ENCODE data around the gene EVA1B.

DNA sequence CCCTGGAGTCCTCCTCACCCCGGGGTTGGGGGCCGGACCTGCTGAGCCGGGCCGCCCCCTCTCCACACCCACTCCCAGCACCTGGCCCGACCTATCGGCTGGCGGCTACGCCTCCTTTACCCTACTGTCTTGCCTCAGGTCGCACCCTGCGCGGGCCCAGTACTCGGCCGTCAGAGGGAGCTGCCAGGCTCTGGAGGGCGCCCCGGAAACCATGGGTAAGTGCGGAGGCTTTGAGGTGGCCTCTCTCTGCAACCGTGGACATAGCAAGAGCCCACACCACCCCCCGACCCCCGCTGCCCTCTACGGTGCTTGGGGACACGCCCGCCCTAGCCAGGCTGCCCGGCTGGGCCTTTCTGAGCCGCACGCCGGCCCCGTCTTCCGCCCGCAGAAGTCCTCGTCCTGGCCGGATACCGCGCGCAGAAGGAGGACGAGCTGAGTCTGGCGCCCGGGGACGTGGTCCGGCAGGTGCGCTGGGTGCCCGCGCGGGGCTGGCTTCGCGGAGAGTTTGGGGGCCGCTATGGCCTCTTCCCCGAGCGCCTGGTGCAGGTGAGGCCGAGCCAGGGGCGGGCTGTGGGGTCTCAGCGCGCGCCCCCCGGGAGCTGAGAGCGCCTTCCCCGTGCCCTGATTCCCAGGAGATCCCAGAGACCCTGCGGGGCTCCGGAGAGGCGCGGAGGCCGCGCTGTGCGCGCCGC, 17.1 kb downstream of the EVA1B start, which contains the start of gene SH3D21:
- TF ChIP-seq, protein P1, sequence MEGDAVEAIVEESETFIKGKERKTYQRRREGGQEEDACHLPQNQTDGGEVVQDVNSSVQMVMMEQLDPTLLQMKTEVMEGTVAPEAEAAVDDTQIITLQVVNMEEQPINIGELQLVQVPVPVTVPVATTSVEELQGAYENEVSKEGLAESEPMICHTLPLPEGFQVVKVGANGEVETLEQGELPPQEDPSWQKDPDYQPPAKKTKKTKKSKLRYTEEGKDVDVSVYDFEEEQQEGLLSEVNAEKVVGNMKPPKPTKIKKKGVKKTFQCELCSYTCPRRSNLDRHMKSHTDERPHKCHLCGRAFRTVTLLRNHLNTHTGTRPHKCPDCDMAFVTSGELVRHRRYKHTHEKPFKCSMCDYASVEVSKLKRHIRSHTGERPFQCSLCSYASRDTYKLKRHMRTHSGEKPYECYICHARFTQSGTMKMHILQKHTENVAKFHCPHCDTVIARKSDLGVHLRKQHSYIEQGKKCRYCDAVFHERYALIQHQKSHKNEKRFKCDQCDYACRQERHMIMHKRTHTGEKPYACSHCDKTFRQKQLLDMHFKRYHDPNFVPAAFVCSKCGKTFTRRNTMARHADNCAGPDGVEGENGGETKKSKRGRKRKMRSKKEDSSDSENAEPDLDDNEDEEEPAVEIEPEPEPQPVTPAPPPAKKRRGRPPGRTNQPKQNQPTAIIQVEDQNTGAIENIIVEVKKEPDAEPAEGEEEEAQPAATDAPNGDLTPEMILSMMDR (IDR thresholded peaks at IDR 0.05; ENCODE audit: insufficient read depth, low read length): no peak
- no peak for TF ChIP-seq POLR2AphosphoS5 (IDR thresholded peaks at IDR 0.05; ENCODE audit: low read depth)
- TF ChIP-seq, protein P2, sequence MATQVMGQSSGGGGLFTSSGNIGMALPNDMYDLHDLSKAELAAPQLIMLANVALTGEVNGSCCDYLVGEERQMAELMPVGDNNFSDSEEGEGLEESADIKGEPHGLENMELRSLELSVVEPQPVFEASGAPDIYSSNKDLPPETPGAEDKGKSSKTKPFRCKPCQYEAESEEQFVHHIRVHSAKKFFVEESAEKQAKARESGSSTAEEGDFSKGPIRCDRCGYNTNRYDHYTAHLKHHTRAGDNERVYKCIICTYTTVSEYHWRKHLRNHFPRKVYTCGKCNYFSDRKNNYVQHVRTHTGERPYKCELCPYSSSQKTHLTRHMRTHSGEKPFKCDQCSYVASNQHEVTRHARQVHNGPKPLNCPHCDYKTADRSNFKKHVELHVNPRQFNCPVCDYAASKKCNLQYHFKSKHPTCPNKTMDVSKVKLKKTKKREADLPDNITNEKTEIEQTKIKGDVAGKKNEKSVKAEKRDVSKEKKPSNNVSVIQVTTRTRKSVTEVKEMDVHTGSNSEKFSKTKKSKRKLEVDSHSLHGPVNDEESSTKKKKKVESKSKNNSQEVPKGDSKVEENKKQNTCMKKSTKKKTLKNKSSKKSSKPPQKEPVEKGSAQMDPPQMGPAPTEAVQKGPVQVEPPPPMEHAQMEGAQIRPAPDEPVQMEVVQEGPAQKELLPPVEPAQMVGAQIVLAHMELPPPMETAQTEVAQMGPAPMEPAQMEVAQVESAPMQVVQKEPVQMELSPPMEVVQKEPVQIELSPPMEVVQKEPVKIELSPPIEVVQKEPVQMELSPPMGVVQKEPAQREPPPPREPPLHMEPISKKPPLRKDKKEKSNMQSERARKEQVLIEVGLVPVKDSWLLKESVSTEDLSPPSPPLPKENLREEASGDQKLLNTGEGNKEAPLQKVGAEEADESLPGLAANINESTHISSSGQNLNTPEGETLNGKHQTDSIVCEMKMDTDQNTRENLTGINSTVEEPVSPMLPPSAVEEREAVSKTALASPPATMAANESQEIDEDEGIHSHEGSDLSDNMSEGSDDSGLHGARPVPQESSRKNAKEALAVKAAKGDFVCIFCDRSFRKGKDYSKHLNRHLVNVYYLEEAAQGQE (IDR thresholded peaks at IDR 0.05; ENCODE audit: insufficient replicate concordance, low read depth): no peak
